HG02884 (cell line): ENCODE measurements around the gene ITM2C.

Experiments
- ATAC-seq: cut with Tn5 transposase; IDR thresholded peaks from one replicate; pipeline ENCODE4 v1.9.1; 2021; ENCODE audit warnings: mild to moderate bottlenecking, moderate library complexity; ENCODE audit not compliant: unreplicated experiment

The ITM2C gene

DNA sequence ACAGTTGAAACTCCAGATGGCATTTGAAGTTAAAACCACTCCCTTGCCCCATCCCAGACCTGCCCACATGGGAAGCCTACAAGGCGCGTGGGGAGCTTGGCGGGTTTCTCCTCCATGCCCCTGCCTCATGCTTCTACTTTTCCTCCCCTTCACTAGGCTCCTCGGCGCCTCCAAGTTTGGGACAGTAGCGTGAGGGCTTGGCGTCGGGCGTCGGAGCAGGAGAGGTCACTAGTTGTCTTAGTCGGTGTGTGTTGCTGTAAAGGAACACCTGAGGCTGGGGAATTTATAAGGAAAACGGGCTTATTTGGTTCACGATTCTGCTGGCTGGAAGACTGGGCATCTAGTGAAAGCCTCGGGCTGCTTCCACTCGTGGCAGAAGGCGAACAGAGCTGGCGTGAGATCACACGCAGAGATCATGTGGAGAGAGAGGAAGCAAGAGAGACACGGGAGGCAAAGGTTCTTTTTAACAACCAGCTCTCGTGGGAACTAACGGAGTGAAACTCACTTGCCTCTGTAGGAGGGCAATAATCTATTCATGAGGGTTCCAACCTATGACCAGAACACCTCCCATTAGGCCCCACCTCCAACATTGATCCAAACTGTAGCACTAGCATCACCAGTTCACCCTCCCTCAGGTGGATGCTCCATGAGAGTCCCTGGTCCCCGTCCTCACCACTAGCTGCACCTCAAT is 25.3 kb downstream of the ITM2C start:
- ATAC-seq, result no peak

DNA sequence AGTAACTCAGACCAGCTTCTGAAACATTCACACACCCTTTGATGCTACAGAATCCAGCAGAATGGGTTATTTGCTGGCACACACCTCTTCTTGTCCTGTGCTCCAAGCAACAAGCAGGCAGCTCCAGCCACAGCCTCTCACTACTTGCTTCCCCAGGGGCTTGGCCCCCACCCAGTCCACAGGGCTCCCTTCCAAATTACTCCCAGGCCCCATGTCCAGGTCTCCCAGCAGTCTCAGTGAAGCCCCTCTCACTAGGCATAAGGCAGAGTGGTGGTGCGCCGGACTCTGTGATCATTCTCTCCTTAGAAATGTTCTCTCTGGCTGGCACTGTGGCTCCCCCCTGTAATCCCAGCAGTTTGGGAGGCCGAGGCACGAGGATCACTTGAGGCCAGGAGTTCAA is 25.9 kb downstream of the ITM2C start:
- no peak for ATAC-seq

GRCh38 chr2:230891064-230891463 is 26.3 kb downstream of the ITM2C start:
- ATAC-seq, result no peak

DNA sequence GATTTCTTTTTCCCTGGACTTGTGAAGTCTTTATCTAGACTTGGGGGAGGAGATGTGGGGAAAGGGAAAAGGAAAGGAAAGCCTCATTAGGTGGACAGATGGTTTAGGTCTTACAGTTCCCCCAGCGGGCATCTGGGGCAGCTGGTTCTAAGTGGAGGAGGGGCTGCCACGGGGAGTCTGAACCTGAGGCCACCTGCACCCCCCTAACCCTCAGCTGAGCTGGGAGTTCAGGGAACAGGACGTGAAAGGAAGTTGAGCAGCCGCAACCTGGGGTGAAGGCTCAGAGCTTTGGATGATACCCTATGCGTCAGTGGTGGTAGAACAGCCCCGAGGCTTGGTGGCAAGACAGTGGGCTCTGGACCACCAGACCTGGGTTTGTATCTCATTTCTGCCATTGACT is 26.8 kb downstream of the ITM2C start:
- no peak for ATAC-seq

DNA sequence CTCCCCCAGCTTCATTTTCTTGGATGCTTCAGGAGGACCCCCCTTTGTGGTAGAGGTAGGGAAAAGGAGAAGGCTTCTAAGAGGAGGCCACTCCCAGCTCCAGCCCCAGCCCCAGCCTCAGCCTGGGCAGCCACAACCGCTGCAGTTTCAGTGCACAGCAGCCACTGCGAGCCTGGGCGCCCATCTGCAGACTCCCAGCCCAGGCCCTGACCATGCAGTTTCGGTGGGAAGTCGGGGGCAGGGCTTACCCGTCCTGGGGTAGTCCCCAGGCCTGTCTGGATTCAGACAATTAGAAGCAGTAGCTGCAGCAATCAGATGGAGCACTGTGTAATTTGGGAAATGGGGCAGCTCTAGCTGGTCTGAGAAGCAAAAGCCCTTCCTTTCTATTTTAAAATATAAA is 28.6 kb downstream of the ITM2C start:
- peak; percentile 76 for ATAC-seq

DNA sequence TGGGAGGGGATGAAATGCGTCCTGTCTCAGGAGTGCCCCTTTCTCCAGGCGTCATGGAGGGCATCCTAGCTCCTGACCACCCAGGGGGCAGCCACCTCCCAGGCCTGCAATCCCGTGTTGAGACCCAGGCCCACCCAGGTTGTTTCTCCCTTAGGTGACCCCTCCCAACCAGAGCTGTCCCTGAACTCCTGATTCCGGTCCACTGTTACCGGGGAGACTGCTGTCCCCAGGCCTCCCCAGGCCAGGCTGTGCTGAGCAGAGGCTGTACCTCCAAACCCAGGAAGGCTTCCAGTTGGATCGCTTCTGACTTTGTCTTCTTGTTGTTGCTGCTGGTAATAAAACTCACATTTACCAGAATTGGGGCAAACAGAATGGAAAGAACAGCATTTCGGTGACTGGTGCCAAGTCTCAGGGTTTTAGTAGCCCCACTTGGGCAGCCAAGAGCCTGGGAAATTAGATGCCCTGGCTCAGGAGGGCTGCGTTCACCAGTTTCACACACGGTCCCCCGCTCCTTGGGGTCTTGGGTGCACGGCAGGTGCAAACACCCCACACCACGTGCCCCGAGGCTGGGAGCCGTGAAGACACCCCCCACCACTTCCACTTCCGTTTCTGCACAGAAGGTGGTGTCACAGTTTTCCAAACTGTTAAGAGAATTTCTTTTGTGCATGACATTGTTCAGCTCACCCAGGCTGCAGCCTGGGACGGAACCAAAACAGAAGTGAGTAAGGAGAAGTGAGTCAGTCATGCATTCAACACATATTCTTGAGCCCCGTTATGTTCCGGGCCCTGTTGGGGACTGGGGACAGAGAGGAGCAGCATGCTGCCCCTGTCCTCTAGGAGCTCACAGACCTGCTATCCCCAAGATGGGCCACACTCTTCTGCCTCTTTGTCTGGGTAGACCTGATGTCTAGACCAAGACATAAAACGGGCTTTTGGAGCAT is 29.4 kb downstream of the ITM2C start:
- ATAC-seq, result peak; percentile 57

- ATAC-seq, result no peak
These were observed 31.0 kb downstream of the ITM2C start for GRCh38 chr2:230895536-230896345.

- no peak for ATAC-seq
These were observed 31.8 kb downstream of the ITM2C start for GRCh38 chr2:230896346-230897115.

DNA sequence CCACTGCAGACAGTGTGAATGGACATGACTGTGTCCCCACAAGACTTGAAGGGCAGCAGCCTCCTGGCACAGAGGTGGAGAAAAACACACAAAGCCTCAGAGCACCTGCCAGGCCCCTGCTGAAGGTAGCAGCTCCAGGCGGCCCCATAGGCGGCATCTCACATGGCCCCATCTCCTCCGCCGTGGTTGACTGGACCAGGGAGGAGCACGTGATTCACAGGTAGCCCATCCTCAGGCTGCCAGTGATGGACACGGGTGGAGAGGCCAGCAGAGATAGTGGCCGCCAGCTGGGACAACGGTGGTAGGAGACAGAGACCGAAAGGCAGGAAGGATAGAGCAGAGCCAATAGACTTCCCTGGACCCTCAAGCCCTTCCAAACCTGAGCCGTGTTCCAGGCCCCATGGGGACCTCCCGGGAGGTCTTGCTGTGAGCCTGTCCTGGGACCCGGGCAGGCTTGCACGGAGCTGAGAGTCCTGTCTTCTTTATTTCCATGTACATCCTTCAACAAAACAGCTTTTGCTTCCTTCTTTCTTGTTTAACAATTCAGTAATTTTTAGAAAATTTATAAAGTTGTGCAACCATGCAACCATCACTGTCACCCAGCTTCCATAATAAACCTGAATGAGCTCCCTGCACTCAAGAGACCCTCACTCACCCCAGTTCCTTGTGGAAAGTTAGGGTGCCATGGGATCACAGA is 33.4 kb downstream of the ITM2C start:
- no peak for ATAC-seq

DNA sequence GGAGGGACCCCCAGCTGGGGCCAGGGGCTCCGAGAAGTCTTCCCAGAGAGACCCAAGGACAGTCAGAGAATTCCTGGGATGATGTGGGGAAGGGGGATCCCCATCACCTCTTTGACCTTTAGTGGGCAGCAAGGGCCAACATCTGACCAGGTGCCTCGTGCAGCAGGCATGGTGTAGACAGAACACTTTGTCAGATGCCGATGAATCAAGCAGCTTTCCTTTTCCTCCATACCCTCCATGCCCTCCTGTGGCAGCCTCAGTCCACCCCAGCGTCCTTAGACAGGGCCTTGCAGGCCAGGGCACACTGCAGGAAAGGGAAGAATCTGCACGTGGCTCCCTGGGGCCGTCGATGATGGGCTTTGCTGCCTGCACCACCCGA is 34.0 kb downstream of the ITM2C start:
- ATAC-seq, result no peak

- no peak for ATAC-seq
These were observed 34.5 kb downstream of the ITM2C start for GRCh38 chr2:230899287-230899686.

DNA sequence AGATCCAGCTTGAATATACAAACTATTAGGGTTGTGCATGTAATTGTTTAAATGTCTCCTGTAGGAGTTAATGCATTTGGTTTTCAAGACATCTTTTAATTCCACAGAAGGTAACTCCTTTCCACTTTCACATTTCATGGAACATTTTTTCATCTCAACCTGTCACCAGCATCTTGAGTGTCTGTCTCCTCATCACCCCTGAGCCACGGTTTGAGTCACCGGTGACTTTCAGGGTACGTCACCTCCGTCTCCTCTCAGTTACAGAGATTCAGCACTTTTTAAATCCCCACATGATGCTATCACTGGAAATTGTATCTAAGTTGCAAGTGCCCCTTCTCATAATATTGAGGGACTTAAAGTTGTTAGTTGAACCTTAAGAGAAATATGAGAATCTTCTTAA is 35.0 kb downstream of the ITM2C start:
- no peak for ATAC-seq

GRCh38 chr2:230900336-230900995 is 35.7 kb downstream of the ITM2C start:
- no peak for ATAC-seq

DNA sequence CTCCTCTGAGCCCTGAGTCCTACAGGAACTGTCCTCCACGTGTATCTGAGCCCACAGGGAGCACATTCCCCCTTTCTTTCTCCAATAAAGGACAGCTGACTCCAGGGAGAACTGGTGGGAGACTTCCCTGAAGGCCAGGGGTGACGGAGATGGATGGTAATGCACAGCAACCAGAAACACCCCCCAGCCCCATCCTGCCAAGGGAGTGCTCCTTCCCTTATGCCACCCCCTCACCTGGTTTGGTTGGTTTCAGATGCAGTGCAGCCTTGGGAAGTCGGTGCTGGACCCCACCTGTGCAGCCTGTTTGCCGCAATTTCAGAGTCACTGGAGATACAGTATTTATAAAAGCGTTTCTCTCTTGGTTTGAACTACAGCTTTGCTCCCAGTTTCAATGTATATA is 36.3 kb downstream of the ITM2C start:
- ATAC-seq, result no peak

- ATAC-seq, result peak; percentile 55
These were observed 37.6 kb downstream of the ITM2C start for GRCh38 chr2:230902180-230902899.

- ATAC-seq, result no peak
These were observed 38.7 kb downstream of the ITM2C start for GRCh38 chr2:230903231-230904150.

DNA sequence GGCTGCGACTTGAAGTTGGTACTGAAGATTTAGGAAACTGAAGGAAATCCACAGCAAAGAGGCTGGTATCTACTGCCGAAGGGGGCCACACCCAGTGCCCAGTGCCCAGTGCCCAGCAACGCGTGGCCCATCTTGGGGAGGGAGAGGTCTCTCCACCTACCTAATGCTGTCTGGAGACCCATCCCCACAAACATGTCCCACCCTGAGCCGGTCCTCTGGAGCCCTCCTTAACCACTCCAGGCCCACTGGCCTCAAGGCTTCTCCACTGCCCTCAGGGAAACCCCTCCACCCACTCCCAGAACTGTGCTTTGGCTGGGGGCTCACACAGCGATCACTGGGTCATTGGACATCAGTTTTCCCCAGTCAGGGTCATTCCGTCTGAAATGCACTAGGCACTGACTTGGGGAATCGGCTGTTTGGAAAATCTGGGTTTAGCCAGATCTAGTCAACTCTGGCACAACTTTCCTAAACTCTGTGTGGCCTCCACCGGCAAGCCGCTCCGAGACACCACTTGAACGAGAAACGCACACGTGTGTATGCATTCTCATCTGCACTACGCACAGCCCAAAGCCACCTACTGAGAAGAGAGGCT is 40.2 kb downstream of the ITM2C start:
- no peak for ATAC-seq
